Endothelial cell of umbilical vein (primary cell): Measurements from ENCODE around the gene FES. TPM values are rescaled to one million over a fixed set of nuclear protein-coding genes. Genes with fewer than 3 reads are reported as not detected.
A peak's percentile ranks its signal among the peaks of the same experiment; 100 is the strongest.

ENCODE experiments used
- BruUV-seq: library from RNA; stranded (reverse); fragments of 400-500 nt; replicated peaks from 2 replicates; lab custom pipeline; 2021; lab: Mats Ljungman, UMichigan
- CTCF ChIA-PET: fragments of 300-600, 350-600 bp; sonication (Branson Sonifier 250); formaldehyde crosslinking; loops from one replicate; lab custom pipeline; 2021; ENCODE audit warnings: antibody characterized with exemption, inconsistent platforms; lab: Charles Lee
- POLR2A ChIA-PET: fragments of 300-600, 350-600 bp; sonication (Branson Sonifier 250); formaldehyde crosslinking; loops from one replicate; lab custom pipeline; 2021; ENCODE audit warnings: antibody characterized with exemption, inconsistent platforms; lab: Charles Lee
- DNase-seq: peaks from one replicate; pipeline ENCODE4 v3.0.0-alpha.2; 2011; ENCODE audit warnings: low read depth, low spot score
- FAIRE-seq: peaks from 2 replicates; lab custom pipeline; 2011; peaks lifted over from hg19 to GRCh38; lab: Jason Lieb, UNC
- H2AFZ ChIP-seq: 2 replicates; pipeline ENCODE4 v1.6.0; 2012; ENCODE audit warnings: low read depth, low read length, control low read depth, inconsistent platforms
- H3K27ac ChIP-seq: 2 replicates; pipeline ENCODE4 v1.5.1; 2011; ENCODE audit warnings: low read depth, mild to moderate bottlenecking, control low read depth, low read length, moderate library complexity; ENCODE audit not compliant: insufficient read depth
- H3K27me3 ChIP-seq, 2 experiments: 2 replicates each; pipeline versions ENCODE4 v1.6.0 to v1.6.1; 2011; ENCODE audit warnings: low read length in 2 of 2, mixed read lengths in 1 of 2; ENCODE audit not compliant: control insufficient read depth in 2 of 2, insufficient read depth in 2 of 2
- H3K36me3 ChIP-seq, 2 experiments: 2 replicates in 1 of 2; 3 replicates in 1 of 2; pipeline ENCODE4 v1.5.1; 2011; ENCODE audit warnings: low read length in 2 of 2, mild to moderate bottlenecking in 1 of 2, moderate library complexity in 1 of 2; ENCODE audit not compliant: control insufficient read depth in 2 of 2, insufficient read depth in 2 of 2; ENCODE audit errors: extremely low read depth in 1 of 2
- H3K4me1 ChIP-seq: 3 replicates; pipeline ENCODE4 v1.5.1; 2011; ENCODE audit warnings: mild to moderate bottlenecking, low read length; ENCODE audit not compliant: control insufficient read depth, insufficient read depth; ENCODE audit errors: extremely low read depth
- H3K4me2 ChIP-seq: 2 replicates; pipeline ENCODE4 v1.6.1; 2011; ENCODE audit warnings: low read length, control low read depth, mixed read lengths; ENCODE audit not compliant: insufficient read depth
- H3K4me3 ChIP-seq, 3 experiments: fragments of 200-600 bp in 1 of 3; sonication (generic), shearing (Covaris generic) in 1 of 3; replicated peaks in 1 of 3; 2 replicates each; pipeline ENCODE4 v1.5.1; 2011 to 2016; ENCODE audit warnings: control low read depth in 3 of 3, low read length in 3 of 3, mild to moderate bottlenecking in 2 of 3, inconsistent platforms in 1 of 3, low read depth in 1 of 3, moderate library complexity in 1 of 3; ENCODE audit not compliant: insufficient read depth in 1 of 3
- H3K79me2 ChIP-seq: 2 replicates; pipeline ENCODE4 v1.6.0; 2012; ENCODE audit warnings: low read length, inconsistent platforms; ENCODE audit not compliant: control insufficient read depth, insufficient read depth
- H3K9ac ChIP-seq: replicated peaks from 2 replicates; pipeline ENCODE3; 2011; ENCODE audit warnings: low read length, control low read depth; ENCODE audit not compliant: insufficient read depth; ENCODE audit errors: extremely low read depth
- H3K9me1 ChIP-seq: replicated peaks from 3 replicates; pipeline ENCODE4 v1.6.0; 2011; ENCODE audit warnings: mild to moderate bottlenecking, low read length; ENCODE audit not compliant: control insufficient read depth, insufficient read depth; ENCODE audit errors: extremely low read depth
- H3K9me3 ChIP-seq: replicated peaks from 2 replicates; pipeline ENCODE4 v1.5.1; 2012; ENCODE audit warnings: low read length, inconsistent platforms; ENCODE audit not compliant: control insufficient read depth, insufficient read depth
- H4K20me1 ChIP-seq: replicated peaks from 2 replicates; pipeline ENCODE3; 2011; ENCODE audit warnings: mild to moderate bottlenecking, low read length; ENCODE audit not compliant: control insufficient read depth, insufficient read depth; ENCODE audit errors: extremely low read depth
- CTCF ChIP-seq, 2 donors: IDR thresholded peaks; 1 replicate in 1 of 2; 2 replicates in 1 of 2; pipeline ENCODE4 v1.5.1; 2011; ENCODE audit warnings: low read length in 2 of 2, mild to moderate bottlenecking in 2 of 2, moderate library complexity in 2 of 2, control low read depth in 1 of 2, inconsistent platforms in 1 of 2, low read depth in 1 of 2; ENCODE audit not compliant: insufficient read depth in 1 of 2; ENCODE audit errors: extremely low read depth in 1 of 2
- EZH2 ChIP-seq: IDR thresholded peaks from 2 replicates; pipeline ENCODE4 v1.6.1; 2012; ENCODE audit warnings: borderline replicate concordance, low read depth, mild to moderate bottlenecking, moderate library complexity, low read length, inconsistent platforms; ENCODE audit not compliant: severe bottlenecking
- GATA2 ChIP-seq: IDR thresholded peaks from 2 replicates; pipeline ENCODE4 v1.7.0; 2011; ENCODE audit warnings: low read depth, mild to moderate bottlenecking, moderate library complexity, mixed read lengths, low read length; ENCODE audit not compliant: insufficient read length, insufficient read depth
- JUN ChIP-seq: IDR thresholded peaks from 2 replicates; pipeline ENCODE4 v1.6.1; 2011; ENCODE audit warnings: borderline replicate concordance, low read depth; ENCODE audit not compliant: insufficient read length, insufficient read depth
- dilution Hi-C: fragments of 300-500 bp; cut with MboI; formaldehyde crosslinking; loops from one replicate; pipeline ENCODE4 v1.15.0; 2019; ENCODE audit warnings: low sequenced_read_pairs; ENCODE audit not compliant: extremely low pct_ligation_motif_present
- intact Hi-C: fragments of 100-400 bp; cut with micrococcal nuclease; formaldehyde crosslinking; loops from one replicate; pipeline ENCODE4 v1.10.0; 2022
- polyA plus RNA-seq, 4 experiments: library from polyadenylated mRNA; depleted of rRNA in 3 of 4; stranded (reverse) in 3 of 4; unstranded in 1 of 4; fragments of >200 nt; gene quantifications; 2 replicates each; pipeline versions ENCODE4 v1.2.1 to v1.2.3, GENCODE V29; 2011 to 2012; ENCODE audit warnings: missing spikeins in 1 of 4
- total RNA-seq: library from RNA; stranded (reverse); gene quantifications from 2 replicates; pipeline ENCODE4 v1.2.3, GENCODE V29; 2021
- TF ChIP-seq, protein P1 (sequence below): IDR thresholded peaks from 2 replicates; pipeline ENCODE4 v1.6.1; 2011; ENCODE audit not compliant: insufficient read depth, insufficient read length

Gene FES
- total and polyA plus RNA-seq, 2 donors (not counting 3 experiments of a cell fraction or from before 2014, with no cell fraction given): 41.5 to 58.1 TPM

DNA sequence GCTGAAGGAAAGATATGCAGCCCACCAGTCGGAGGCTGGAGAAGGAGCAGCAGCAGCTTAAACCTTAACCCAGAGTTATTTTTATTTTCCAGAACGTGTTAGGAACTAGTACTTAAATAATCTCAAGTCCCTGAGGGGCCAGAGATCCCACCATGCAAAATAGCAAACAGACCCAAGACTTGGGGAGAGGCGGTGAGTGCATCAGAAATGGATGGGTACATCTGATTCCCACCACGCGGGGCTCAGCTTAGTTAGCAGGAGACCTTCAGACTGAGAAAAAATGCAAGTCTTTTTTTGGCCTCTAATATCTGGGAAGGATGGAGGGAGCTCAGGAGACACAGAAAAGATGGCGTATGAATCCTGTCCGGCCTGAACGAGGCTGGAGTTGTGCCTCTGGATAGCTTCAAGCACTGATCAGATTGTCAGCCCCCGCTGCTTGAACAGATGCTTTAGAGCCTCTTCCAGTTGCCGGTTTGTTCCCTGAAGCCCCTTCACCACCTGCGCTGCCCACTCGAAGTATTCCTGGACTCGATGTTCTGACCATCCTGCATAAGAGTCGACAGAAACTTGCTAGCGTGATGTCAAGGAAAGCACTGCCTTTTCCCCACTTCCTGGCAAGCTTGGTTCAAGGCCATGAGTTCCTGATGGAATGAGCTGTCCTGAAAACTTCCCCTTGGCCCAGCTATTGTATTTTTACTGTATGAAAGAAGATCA is 46.7 kb downstream of the FES start:
- H3K9ac ChIP-seq: no peak overlapping the region
- H3K27me3 ChIP-seq: no peaks in the 10 kb centered on the region
- POLR2A ChIA-PET: interaction anchor here (0.6 kb wide), 1 partner anchor 720 kb away, joined by 3 read pairs; no protein-coding TSS in a partner anchor
- H3K36me3 ChIP-seq: no peaks in the 10 kb centered on the region
- dilution Hi-C loops: no loop called here
- H3K79me2 ChIP-seq: peaks cover 6% of the 10 kb centered on the region
- H3K4me2 ChIP-seq: peak overlapping the region; percentile 56
- H3K9me3 ChIP-seq: no peaks in the 10 kb centered on the region
- intact Hi-C loops: loop anchor here (1.0 to 5.0 kb wide), 2 partner anchors 29 to 429 kb away; no protein-coding TSS in a partner anchor
- peaks cover 27% of the 10 kb centered on the region for H3K4me1 ChIP-seq
- FAIRE-seq (peak; percentile 90), DNase-seq (peak; percentile 39)
- H2AFZ ChIP-seq: peak overlapping the region; percentile 6
- no peaks in the 10 kb centered on the region for H4K20me1 ChIP-seq
- TF ChIP-seq CTCF (IDR thresholded peaks at IDR 0.05; ENCODE audit: extremely low read depth in 1 of 2, insufficient read depth in 1 of 2, low read depth in 1 of 2, low read length in 2 of 2) (no peak), GATA2 (no peak), JUN (no peak), EZH2 (no peak)
- TF ChIP-seq, protein P1, sequence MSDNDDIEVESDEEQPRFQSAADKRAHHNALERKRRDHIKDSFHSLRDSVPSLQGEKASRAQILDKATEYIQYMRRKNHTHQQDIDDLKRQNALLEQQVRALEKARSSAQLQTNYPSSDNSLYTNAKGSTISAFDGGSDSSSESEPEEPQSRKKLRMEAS: no peak
- no peak overlapping the region for H3K27ac ChIP-seq
- CTCF ChIA-PET: interaction anchor here (0.5 to 8.1 kb wide), 14 partner anchors 9 to 610 kb away, joined by 3 to 66 read pairs (median 8); partner anchors contain the start of genes MAN2A2 and RCCD1
- no peaks in the 10 kb centered on the region for H3K9me1 ChIP-seq
- no TSS peak for BruUV-seq
- no peak overlapping the region for H3K4me3 ChIP-seq
